ENCODE results near the gene OTUD6A.

GRCh38 chrX:70084592-70085240, 22.5 kb downstream of the OTUD6A start:
- TF ChIP-seq CTCF (IDR thresholded peaks at IDR 0.05) (no peak), EP300 (IDR thresholded peaks at IDR 0.05) (no peak), POLR2A (IDR thresholded peaks at IDR 0.05) (no peak), POLR2AphosphoS5 (IDR thresholded peaks at IDR 0.05) (no peak)
